Left lung (tissue), 10 donors: Measurements from ENCODE around the gene CST9L. TPM values are rescaled to one million over a fixed set of nuclear protein-coding genes. Genes with fewer than 3 reads are reported as not detected.

Source experiments
- ATAC-seq: fragments of 200-7000 bp; cut with Tn5 transposase; one replicate; pipeline ENCODE4 v1.9.1; 2020; ENCODE audit warnings: moderate library complexity
- DNase-seq, 4 donors: peaks; one replicate each; pipeline ENCODE4 v3.0.0-alpha.2; 2013 to 2020
- H3K27ac ChIP-seq, 2 donors: fragments of 200-600 bp; sonication (generic) in 1 of 2; one replicate each; pipeline versions ENCODE4 v1.5.0 to v1.8.0; 2020 to 2021
- H3K27me3 ChIP-seq, 2 donors: fragments of 200-600 bp; sonication (generic) in 1 of 2; one replicate each; pipeline versions ENCODE4 v1.5.0 to v1.8.0; 2020 to 2021
- H3K36me3 ChIP-seq, 2 donors: fragments of 200-600 bp; sonication (generic) in 1 of 2; one replicate each; pipeline versions ENCODE4 v1.5.0 to v1.8.0; 2020 to 2021
- H3K4me1 ChIP-seq, 2 donors: fragments of 200-600 bp; one replicate each; pipeline ENCODE4 v1.8.0; 2021
- H3K4me3 ChIP-seq, 2 donors: fragments of 200-600 bp; sonication (generic) in 1 of 2; one replicate each; pipeline versions ENCODE4 v1.5.0 to v1.8.0; 2020 to 2021; ENCODE audit warnings: mild to moderate bottlenecking in 1 of 2
- H3K9me3 ChIP-seq, 2 donors: fragments of 200-600 bp; sonication (generic) in 1 of 2; one replicate each; pipeline versions ENCODE4 v1.5.0 to v1.8.0; 2020 to 2021
- CTCF ChIP-seq, 2 donors: fragments of 200-600 bp; sonication (generic) in 1 of 2; IDR thresholded peaks; one replicate each; pipeline versions ENCODE4 v1.5.0 to v1.8.0; 2021; ENCODE audit warnings: antibody characterized with exemption in 2 of 2
- intact Hi-C, 2 donors: fragments of 100-400 bp; cut with DNase I; formaldehyde crosslinking; loops; one replicate each; pipeline versions ENCODE4 v1.11.2 to v1.14.2; 2022
- polyA plus RNA-seq, 6 donors: library from polyadenylated mRNA; unstranded; fragments of 120-200 nt; gene quantifications; one replicate each; pipeline ENCODE4 v1.2.1, GENCODE V29; 2013; ENCODE audit not compliant: insufficient read length in 6 of 6
- total RNA-seq, 2 donors: library from RNA; stranded (reverse); fragmentation: NEBNext Ultra II Directional; extraction: Animal tissue kit (Norgen Biotek cat#: 25700); gene quantifications; one replicate each; pipeline ENCODE4 v1.2.1, GENCODE V29; 2021
- donor health status: DM: no; HTN: yes; CAD: no.
- donor health status: DM: no; HTN: no; CAD: no.

Gene CST9L
- total and polyA plus RNA-seq, 8 donors: not detected

GRCh38 chr20:23533161-23533560 lies 35.1 kb downstream of the CST9L start:
- Histone ChIP-seq H3K27me3 (no peaks in the 10 kb centered on the region), H3K27ac (no peak overlapping the region), H3K4me3 (no peak overlapping the region), H3K9me3 (peaks cover 0 to 8% of the 10 kb centered on the region in 2 donors), H3K4me1 (no peaks in the 10 kb centered on the region), H3K36me3 (no peaks in the 10 kb centered on the region)
- DNase-seq (no peak), ATAC-seq (no peak)
- intact Hi-C loops: no loop called here
- TF ChIP-seq CTCF (IDR thresholded peaks at IDR 0.05): no peak

- Histone ChIP-seq H3K27ac (no peak overlapping the region), H3K4me3 (no peak overlapping the region), H3K4me1 (no peaks in the 10 kb centered on the region), H3K36me3 (no peaks in the 10 kb centered on the region), H3K9me3 (peaks cover 0 to 12% of the 10 kb centered on the region in 2 donors), H3K27me3 (no peaks in the 10 kb centered on the region)
- ATAC-seq (no peak), DNase-seq (no peak)
- intact Hi-C loops: no loop called here
- no peak for TF ChIP-seq CTCF (IDR thresholded peaks at IDR 0.05)
These were observed 35.8 kb downstream of the CST9L start for GRCh38 chr20:23532533-23532932.

DNA sequence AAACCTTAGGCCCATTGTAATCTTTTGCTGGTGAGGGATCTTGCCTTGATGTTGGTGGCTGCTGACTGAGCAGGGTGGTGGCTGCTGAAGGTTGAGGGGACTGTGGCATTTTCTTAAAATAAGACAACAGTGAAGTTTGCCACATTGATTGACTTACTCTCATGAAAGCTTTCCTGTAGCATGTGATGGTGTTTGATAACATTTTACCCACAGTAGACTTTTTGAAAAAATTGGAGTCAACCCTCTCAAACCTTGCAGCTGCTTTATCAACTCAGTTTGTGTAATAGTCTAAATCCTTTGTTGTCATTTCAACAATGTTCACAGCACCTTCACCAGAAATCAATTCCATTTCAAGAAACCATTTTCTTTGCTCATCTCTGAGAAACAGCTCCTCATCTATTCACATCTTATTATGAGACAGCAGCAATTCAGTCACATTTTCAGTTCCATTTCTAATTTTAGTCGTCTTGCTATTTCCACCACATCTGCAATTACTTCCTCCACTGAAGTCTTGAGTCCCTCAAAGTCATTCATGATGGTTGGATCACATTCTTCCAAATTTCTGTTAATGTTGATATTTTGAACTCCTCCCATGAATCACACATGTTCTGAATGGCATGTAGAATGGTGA lies 37.2 kb downstream of the CST9L start:
- Histone ChIP-seq H3K27me3 (no peaks in the 10 kb centered on the region), H3K4me3 (no peak overlapping the region), H3K9me3 (peaks cover 0 to 12% of the 10 kb centered on the region in 2 donors), H3K4me1 (no peaks in the 10 kb centered on the region), H3K27ac (no peak overlapping the region), H3K36me3 (no peaks in the 10 kb centered on the region)
- ATAC-seq: no peak
- no peak for TF ChIP-seq CTCF (IDR thresholded peaks at IDR 0.05)
- intact Hi-C loops: no loop called here
- no peak for DNase-seq

DNA sequence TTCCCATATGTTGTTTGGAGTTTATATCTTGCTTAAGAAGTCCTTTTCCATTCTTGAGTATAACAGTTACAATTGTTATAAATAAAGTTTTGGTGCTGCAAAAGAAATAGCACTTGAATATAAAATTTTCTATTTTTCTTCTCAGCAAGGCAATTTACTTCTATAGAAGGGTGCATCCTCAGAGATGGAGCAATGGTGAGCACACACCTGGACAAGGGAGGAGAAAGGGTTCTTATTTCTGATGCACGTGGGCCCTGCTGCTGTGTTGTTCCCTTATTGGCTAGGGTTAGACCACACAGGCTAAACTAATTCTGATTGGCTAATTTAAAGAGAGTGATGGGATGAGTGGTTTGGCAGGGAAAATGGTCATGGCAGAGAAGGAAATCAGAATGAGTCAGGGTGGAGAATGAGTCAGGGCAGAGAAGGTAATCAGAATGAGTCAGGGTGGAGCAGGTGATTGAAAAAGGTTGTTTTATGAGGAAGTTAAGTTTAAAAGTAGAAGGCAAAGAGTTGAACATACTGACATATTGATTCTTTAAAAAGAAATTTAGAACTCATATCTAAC lies 39.3 kb downstream of the CST9L start:
- no peak for ATAC-seq
- peaks cover 0 to 12% of the 10 kb centered on the region in 2 donors for H3K9me3 ChIP-seq
- DNase-seq: no peak
- intact Hi-C loops: no loop called here
- no peak for TF ChIP-seq CTCF (IDR thresholded peaks at IDR 0.05)
- no peaks in the 10 kb centered on the region for H3K27me3 ChIP-seq
- no peaks in the 10 kb centered on the region for H3K36me3 ChIP-seq
- no peak overlapping the region for H3K4me3 ChIP-seq
- H3K27ac ChIP-seq: no peak overlapping the region
- no peaks in the 10 kb centered on the region for H3K4me1 ChIP-seq

- TF ChIP-seq CTCF (IDR thresholded peaks at IDR 0.05): no peak
- Histone ChIP-seq H3K9me3 (peaks cover 0 to 12% of the 10 kb centered on the region in 2 donors), H3K27me3 (no peaks in the 10 kb centered on the region), H3K4me3 (no peak overlapping the region), H3K4me1 (no peaks in the 10 kb centered on the region), H3K36me3 (no peaks in the 10 kb centered on the region), H3K27ac (no peak overlapping the region)
- ATAC-seq (no peak), DNase-seq (no peak)
- intact Hi-C loops: no loop called here
These were observed 41.4 kb downstream of the CST9L start for GRCh38 chr20:23526850-23527249.
